GM19397 (cell line): ENCODE data around the gene GATAD1.
"Not testable (repeated sequence)": the region's sequence is repeated elsewhere in the genome, so short reads cannot be mapped to it uniquely, and the experiment has no call there.

Source experiments
- ATAC-seq: cut with Tn5 transposase; IDR thresholded peaks from one replicate; pipeline ENCODE4 v1.9.1; 2021; ENCODE audit warnings: mild to moderate bottlenecking, moderate library complexity; ENCODE audit not compliant: unreplicated experiment

GATAD1 gene, protein sequence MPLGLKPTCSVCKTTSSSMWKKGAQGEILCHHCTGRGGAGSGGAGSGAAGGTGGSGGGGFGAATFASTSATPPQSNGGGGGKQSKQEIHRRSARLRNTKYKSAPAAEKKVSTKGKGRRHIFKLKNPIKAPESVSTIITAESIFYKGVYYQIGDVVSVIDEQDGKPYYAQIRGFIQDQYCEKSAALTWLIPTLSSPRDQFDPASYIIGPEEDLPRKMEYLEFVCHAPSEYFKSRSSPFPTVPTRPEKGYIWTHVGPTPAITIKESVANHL

GRCh38 chr7:92447345-92448204, at the start of gene GATAD1:
GATAD1 (plus strand) TSS chr7:92447482; CDS start chr7:92447730, 248 bp downstream.
- ATAC-seq, result peak; percentile 85

- ATAC-seq, result no peak
Observed at GRCh38 chr7:92397542-92397941, 49.7 kb upstream of the GATAD1 start.

DNA sequence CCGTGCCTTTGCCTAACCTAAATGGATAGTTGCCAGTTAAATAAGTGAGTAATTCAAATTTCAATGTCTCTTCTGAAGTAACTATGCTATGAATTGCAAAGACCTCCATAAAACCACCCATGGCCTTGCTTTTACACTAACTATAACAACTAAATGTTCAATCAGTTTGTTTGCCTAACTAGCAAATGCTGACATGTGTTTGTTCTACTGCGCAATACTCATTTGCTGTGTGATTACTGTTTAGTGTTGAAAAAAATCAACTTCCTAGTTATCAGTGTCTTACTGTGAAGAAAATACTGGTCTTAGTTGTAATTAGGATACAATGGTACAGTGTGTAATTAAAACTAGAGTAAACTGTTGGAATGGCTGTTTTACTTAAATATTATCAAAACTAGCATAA, 47.3 kb upstream of the GATAD1 start:
- ATAC-seq, result no peak

DNA sequence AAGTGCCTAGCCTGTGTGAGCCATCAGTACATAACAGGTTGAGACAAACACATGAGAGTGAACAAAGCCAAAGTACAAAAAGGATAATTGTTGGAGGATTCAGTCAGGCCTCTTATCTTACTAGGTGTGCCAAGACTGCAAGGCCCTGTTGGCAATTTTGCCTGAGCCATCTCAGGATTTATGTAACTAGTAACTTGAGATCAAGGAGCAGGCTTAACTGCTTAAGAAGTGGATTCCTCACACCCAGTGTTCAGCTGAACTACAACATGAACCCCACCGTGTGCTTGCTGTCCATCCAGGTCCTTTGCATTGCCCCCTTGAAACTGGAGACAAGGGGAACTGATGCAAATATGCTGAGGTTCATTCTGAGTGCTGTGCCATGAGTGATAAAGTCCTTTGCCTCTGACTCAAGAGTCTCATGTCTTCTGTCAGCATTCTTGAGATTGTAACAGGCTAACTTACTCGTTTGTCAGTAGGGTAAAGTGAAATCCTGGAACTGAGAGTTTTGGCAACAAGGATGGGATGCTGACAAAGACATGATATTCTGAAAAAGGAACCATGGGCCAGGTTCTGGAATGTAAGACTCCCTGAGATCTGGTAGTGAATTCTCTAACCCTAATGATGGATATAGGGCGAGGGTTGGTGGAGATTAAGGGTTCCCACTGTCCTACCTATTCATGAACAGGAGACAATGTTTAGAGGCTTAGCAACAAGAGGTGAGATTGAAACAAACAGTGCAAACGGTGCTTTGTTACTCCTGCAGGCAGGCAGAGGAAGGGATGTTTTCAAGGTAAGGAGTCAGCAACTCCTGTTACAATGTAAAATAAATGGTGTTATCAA, 44.1 kb upstream of the GATAD1 start:
- ATAC-seq, result no peak

DNA sequence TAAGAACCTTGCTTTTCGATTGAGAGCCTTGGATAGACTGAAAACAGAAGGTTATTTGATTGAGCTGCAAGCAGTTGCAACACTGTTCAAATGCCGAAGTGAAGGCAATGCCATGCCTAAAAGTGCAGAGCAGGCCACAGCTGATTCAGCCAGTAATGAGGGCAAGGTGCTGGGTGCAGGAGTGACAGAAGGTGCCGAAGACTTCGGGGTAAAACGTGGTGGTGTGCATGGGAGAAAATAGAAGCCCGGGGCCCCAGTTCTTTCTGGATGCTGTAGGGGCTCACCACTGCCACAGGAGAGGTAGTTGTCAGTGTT, 43.6 kb upstream of the GATAD1 start:
- ATAC-seq, result no peak

- ATAC-seq, result no peak
Observed at GRCh38 chr7:92404170-92404614, 43.1 kb upstream of the GATAD1 start.

GRCh38 chr7:92409357-92409756, 37.9 kb upstream of the GATAD1 start:
- ATAC-seq, result no peak

GRCh38 chr7:92410162-92410561, 37.1 kb upstream of the GATAD1 start:
- not testable (repeated sequence) for ATAC-seq

DNA sequence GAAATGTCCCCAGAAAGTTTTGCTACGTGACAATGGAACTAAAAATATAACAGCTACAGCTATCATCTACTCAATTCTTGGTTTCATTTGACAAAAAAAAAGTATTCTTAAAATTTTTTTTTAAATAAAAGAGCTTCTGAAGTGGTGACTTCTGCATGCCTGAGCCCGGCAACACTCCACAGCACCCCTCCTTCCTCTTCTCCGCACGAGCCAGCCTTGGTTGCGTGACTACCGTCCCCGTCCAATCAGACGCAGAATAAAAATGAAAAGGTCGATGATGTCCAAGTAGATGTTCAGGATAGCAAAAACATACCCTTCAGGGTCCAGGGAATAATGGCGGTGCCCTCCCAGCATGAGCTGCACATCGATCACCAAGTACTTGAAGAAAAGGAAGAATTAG, 34.5 kb upstream of the GATAD1 start:
- no peak for ATAC-seq

GRCh38 chr7:92413550-92413949, 33.7 kb upstream of the GATAD1 start:
- ATAC-seq, result no peak

GRCh38 chr7:92415225-92415624, 32.1 kb upstream of the GATAD1 start:
- no peak for ATAC-seq

- no peak for ATAC-seq
Observed at GRCh38 chr7:92417913-92418312, 29.4 kb upstream of the GATAD1 start.

DNA sequence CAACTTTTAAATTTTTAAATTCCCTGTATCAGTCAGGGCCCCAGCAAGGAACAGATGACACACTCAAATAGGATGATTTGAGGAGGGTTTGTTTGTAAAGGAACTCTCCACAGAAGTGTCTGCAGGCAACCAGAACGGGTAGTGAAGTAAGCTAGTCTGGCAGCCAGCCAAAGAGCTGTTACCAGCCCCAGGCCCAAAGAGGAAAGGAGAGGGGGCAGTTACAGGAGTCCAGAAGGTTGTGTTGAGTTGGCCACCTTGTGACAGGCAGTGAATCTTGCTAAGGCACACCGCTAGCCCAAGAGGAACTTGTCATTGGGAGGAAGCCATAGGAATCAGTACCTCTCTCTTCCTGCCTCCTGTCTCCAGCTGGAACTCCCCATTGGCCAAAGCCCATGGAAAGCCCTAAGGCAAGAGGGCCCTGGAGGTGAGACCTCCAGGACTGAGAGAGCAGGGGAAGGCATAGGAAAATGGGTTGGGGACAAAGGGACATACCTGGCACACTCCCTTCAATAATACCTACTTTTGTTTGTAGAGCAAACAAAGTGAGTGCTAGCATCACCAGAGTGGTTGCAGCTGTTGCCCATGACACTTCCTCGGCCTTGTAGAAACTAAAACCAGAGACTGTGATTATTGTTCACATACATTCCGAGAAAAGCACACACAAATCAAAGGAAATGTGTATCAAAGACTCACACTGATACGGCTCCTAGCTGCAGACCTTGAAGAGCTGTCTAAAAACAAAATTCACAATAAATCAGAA, 25.4 kb upstream of the GATAD1 start:
- ATAC-seq, result no peak

- no peak for ATAC-seq
Observed at GRCh38 chr7:92422926-92423325, 24.4 kb upstream of the GATAD1 start.

DNA sequence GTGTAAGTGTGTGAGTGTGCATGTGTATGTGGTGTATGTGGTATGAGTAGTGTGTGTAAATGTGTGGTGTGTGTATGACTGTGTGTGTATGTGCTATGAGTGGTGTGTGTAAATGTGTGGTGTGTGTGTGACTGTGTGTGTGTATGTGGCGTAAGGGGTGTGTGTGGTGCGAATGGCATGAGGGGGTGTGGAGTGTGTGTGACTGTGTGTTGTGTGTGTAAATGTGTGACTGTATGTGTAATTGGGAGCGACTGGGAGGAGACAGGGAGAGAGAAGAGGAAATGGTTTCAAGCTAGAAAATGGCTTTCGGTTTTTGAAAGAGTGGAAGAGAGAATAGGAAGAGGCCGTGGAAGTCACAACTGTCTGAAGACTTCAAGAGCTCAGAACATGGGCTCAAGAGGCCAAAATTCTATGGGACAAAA, 23.6 kb upstream of the GATAD1 start:
- no peak for ATAC-seq

DNA sequence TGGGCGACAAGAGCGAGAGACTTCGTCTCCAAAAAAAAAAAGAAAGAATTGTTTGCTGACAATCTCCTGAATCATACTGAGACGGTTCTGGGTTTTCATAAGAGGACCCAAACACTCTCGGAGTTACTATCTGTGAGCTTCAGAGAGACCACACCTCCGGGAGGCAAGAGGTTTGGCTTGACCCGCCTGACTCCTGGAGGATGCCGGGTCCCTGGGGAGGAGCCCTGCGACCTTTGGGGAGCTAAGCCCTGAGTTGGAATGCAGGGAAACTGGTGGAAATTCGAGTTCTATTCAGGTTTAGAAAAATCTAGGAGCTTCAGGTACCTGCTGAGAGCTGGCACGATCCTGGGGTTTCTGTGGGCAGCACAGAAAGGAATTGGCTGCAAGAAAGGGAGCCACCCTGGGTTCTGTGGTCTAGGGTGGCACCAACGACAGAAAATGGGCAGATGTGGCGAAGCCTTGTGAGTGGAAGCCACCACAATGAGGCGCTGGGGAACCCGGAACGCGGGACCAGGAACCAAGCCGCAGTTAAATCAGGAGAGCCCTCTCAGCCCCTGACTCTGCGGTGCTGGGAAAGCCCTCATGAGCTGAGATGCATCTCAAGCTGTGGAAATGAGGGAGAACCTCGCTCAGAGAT, 21.9 kb upstream of the GATAD1 start:
- ATAC-seq, result no peak

DNA sequence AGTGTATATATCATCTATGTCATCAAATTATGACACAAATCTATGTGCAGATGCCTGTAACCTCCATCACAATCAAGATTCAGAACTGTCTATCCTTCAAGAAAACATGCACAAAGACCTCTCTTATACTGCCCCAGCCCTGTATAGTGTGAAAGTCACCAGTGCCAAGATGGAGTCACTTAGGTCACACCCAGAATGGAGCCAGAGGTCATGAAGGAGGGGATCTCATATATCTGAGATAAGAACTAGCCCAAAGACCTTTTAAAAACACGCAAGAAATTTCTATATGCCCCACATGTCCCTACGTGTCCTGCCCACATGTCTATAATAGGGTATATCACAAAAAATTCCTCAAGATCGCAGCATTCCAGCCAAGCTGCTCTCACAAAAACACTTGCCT, 20.1 kb upstream of the GATAD1 start:
- ATAC-seq, result no peak

DNA sequence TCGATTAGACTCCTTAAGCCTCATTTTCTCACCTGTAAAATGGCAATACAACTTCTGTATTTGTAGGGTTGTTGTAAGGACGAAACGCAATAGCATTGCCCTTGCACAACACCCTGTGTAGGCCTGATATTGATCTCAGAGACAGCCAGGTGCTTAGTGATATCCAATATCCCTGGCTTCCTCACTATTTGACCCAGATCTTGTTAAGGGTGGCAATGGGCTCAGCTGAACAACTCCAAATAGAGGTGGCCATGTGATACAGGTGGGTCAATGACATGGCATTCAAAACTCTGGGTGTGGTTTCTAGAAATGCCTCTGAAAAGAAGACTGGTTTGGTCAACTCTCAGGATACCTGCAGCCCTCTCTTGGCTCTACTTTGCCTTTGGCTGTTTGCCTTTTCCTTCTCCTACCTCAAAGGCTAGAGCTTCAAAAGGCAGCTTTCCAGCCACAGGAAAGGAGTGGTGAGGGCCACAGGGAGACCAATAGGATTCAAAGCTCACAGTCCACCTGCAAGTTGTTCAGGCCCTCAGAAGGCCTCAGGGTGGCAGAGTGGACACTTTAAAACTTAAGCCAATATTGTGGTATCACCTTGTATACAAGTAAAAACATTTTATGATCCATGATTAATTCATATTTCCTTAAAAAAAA, 14.9 kb upstream of the GATAD1 start:
- no peak for ATAC-seq

DNA sequence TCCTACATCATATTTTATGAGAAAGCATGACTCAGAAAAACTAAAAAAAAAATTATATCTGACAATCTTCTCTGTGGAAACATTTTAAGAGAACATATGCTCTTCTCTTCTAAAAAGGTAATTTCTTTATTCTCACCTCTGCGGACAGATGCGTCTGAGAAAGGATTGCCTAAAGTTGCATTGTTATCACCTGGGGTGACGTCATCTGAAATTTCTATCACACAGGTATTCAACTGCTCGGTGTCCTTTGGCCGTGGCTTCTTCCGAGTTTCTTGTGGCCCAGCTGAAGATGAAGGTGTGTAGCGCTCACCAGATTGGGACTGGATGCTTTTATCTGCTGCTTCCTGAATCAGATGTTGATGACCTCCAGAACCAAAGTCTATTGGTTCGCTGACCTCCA, 14.3 kb upstream of the GATAD1 start:
- no peak for ATAC-seq

DNA sequence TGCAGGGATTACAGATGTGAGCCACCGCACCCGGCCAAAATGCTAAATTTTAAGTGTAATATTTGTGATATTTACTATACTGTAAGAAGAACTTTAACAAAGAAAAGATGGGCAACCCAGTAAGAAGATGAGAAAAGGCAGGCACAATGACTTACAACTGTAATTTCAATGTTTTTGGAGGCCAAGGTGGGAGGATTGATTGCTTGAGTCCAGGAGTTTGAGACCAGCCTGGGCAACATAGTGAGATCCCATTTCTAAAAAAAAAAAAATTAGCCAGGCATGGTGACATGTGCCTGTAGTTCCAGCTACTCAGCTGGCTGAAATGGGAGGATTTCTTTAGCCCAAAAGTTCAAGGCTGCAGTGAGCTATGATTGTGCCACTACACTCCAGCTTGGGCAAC, 11.7 kb upstream of the GATAD1 start:
- ATAC-seq, result no peak
